GM18502 (cell line): ENCODE results near the gene OLFM4.

Experiments
- ATAC-seq: cut with Tn5 transposase; IDR thresholded peaks from one replicate; pipeline ENCODE4 v1.9.1; 2021; ENCODE audit warnings: mild to moderate bottlenecking; ENCODE audit not compliant: unreplicated experiment, poor library complexity

The OLFM4 gene

GRCh38 chr13:53028637-53029203 lies at the start of gene OLFM4:
OLFM4 (plus strand) TSS chr13:53028813; CDS start chr13:53028837, 24 bp downstream.
- ATAC-seq: no peak

GRCh38 chr13:52978989-52979388 lies 49.6 kb upstream of the OLFM4 start:
- no peak for ATAC-seq

- no peak for ATAC-seq
Measured at GRCh38 chr13:52980695-52981094, 47.9 kb upstream of the OLFM4 start.

- ATAC-seq: no peak
Measured at GRCh38 chr13:52983836-52984235, 44.8 kb upstream of the OLFM4 start.

- no peak for ATAC-seq
Measured at GRCh38 chr13:52984881-52985363, 43.7 kb upstream of the OLFM4 start.

- ATAC-seq: no peak
Measured at GRCh38 chr13:52991344-52992020, 37.1 kb upstream of the OLFM4 start.

GRCh38 chr13:52992110-52992509 lies 36.5 kb upstream of the OLFM4 start:
- no peak for ATAC-seq

- ATAC-seq: no peak
Measured at GRCh38 chr13:52994051-52994450, 34.6 kb upstream of the OLFM4 start.

GRCh38 chr13:52994865-52995264 lies 33.7 kb upstream of the OLFM4 start:
- no peak for ATAC-seq

- no peak for ATAC-seq
Measured at GRCh38 chr13:52995946-52996345, 32.7 kb upstream of the OLFM4 start.

GRCh38 chr13:52997951-52998876 lies 30.4 kb upstream of the OLFM4 start:
- no peak for ATAC-seq

GRCh38 chr13:52999093-52999696 lies 29.4 kb upstream of the OLFM4 start:
- no peak for ATAC-seq

GRCh38 chr13:53001444-53002225 lies 27.0 kb upstream of the OLFM4 start:
- no peak for ATAC-seq

- ATAC-seq: no peak
Measured at GRCh38 chr13:53004573-53004972, 24.0 kb upstream of the OLFM4 start.

GRCh38 chr13:53005626-53006025 lies 23.0 kb upstream of the OLFM4 start:
- ATAC-seq: no peak

- ATAC-seq: no peak
Measured at GRCh38 chr13:53007872-53008271, 20.7 kb upstream of the OLFM4 start.

- no peak for ATAC-seq
Measured at GRCh38 chr13:53010374-53011105, 18.1 kb upstream of the OLFM4 start.

- ATAC-seq: peak; percentile 86
Measured at GRCh38 chr13:53012707-53013106, 15.9 kb upstream of the OLFM4 start.

GRCh38 chr13:53013113-53013512 lies 15.5 kb upstream of the OLFM4 start:
- no peak for ATAC-seq
